ENCODE results near the gene CCDC33. TPM values are rescaled to one million over a fixed set of nuclear protein-coding genes. Genes with fewer than 3 reads are reported as not detected.

The CCDC33 gene
- total and polyA plus RNA-seq, 2 experiments from 2014 or later: 2.6 to 2.8 TPM

- TF ChIP-seq ZNF462 (CRISPR knock-in tag; IDR thresholded peaks at IDR 0.05) (no peak), ETS1 (IDR thresholded peaks at IDR 0.05) (no peak)
Observed at GRCh38 chr15:74206801-74207281, 29.3 kb upstream of the CCDC33 start (continued).

GRCh38 chr15:74207652-74208440 lies 28.3 kb upstream of the CCDC33 start:
- H3K4me1 Mint-ChIP-seq: peaks cover 86% of the 10 kb centered on the region
- no peak overlapping the region for H3K4me3 ChIP-seq
- no peak for DNase-seq (ENCODE audit: low spot score)
- peaks cover 62% of the 10 kb centered on the region for H3K4me1 ChIP-seq (ENCODE audit: insufficient read depth)
- no peak overlapping the region for H2AFZ ChIP-seq
- no peak overlapping the region; the same call in 2 of the 3 replicates for H3K4me3 Mint-ChIP-seq
- H3K27ac ChIP-seq (ENCODE audit: low read depth): no peak overlapping the region
- peaks cover 33% of the 10 kb centered on the region for H3K27me3 ChIP-seq (ENCODE audit: insufficient read depth)
- H3K27me3 Mint-ChIP-seq (ENCODE audit: insufficient read depth, low read depth, poor library complexity): peaks cover 39% of the 10 kb centered on the region
- no peaks in the 10 kb centered on the region for H3K79me2 ChIP-seq (replicated peaks; ENCODE audit: insufficient read depth)
- ATAC-seq: no peak
- H3F3A ChIP-seq (replicated peaks; ENCODE audit: low read depth): no peaks in the 10 kb centered on the region; the same call in 1 of the 2 replicates
- H3K36me3 ChIP-seq (ENCODE audit: insufficient read depth): no peaks in the 10 kb centered on the region
- peak overlapping the region; percentile 77; the same call in 1 of the 2 replicates for H3K4me2 ChIP-seq
- no peaks in the 10 kb centered on the region for H3K9me2 ChIP-seq (ENCODE audit: insufficient read depth)
- H3K27ac Mint-ChIP-seq: no peak overlapping the region; the same call in 1 of the 2 replicates
- peaks cover 27% of the 10 kb centered on the region for H3K36me3 Mint-ChIP-seq (ENCODE audit: low read depth)
- no peaks in the 10 kb centered on the region for H4K20me1 ChIP-seq (replicated peaks; ENCODE audit: insufficient read depth)
- no peaks in the 10 kb centered on the region; the same call in 1 of the 3 replicates for H3K9me3 Mint-ChIP-seq
- no peak for TF ChIP-seq NANOG (IDR thresholded peaks at IDR 0.05; ENCODE audit: borderline replicate concordance)
- no peak for TF ChIP-seq CREB1 (CRISPR knock-in tag; IDR thresholded peaks at IDR 0.05; ENCODE audit: low read depth)
- no peak for TF ChIP-seq CTCF (conservative IDR thresholded peaks at IDR 0.05; ENCODE audit: low read depth in 2 of 2)

All from GM23338 (cell line).